Measurements from ENCODE around the gene MDFIC. TPM values are rescaled to one million over a fixed set of nuclear protein-coding genes. Genes with fewer than 3 reads are reported as not detected.

The MDFIC gene
- total RNA-seq, 3 donors from 2014 or later: 10.4 to 29.5 (median 13.0) TPM

- Histone ChIP-seq H3K4me3 (no peak overlapping the region), H3K9me3 (no peaks in the 10 kb centered on the region), H3K36me3 (ENCODE audit: low read depth) (no peaks in the 10 kb centered on the region), H3K4me1 (ENCODE audit: low read depth) (no peaks in the 10 kb centered on the region)
- DNase-seq (no peak), ATAC-seq (no peak)
- no peak for TF ChIP-seq CTCF (IDR thresholded peaks at IDR 0.05)
- intact Hi-C loops (cut with DNase I, micrococcal nuclease): no loop called here
Measured at GRCh38 chr7:114952296-114952695, 30.4 kb downstream of the MDFIC start.

GRCh38 chr7:114953724-114954123 is 31.8 kb downstream of the MDFIC start:
- TF ChIP-seq CTCF (IDR thresholded peaks at IDR 0.05): no peak
- no peaks in the 10 kb centered on the region for H3K9me3 ChIP-seq
- DNase-seq (no peak), ATAC-seq (no peak)
- H3K4me3 ChIP-seq: no peak overlapping the region
- intact Hi-C loops (cut with DNase I, micrococcal nuclease): no loop called here
- no peaks in the 10 kb centered on the region for H3K4me1 ChIP-seq (ENCODE audit: low read depth)
- no peaks in the 10 kb centered on the region for H3K36me3 ChIP-seq (ENCODE audit: low read depth)

GRCh38 chr7:114956702-114957101 is 34.8 kb downstream of the MDFIC start:
- Histone ChIP-seq H3K4me1 (ENCODE audit: low read depth) (no peaks in the 10 kb centered on the region), H3K9me3 (no peaks in the 10 kb centered on the region), H3K4me3 (no peak overlapping the region), H3K36me3 (ENCODE audit: low read depth) (no peaks in the 10 kb centered on the region)
- DNase-seq (no peak), ATAC-seq (no peak)
- intact Hi-C loops (cut with DNase I, micrococcal nuclease): no loop called here
- no peak for TF ChIP-seq CTCF (IDR thresholded peaks at IDR 0.05)

GRCh38 chr7:114957444-114957843 is 35.5 kb downstream of the MDFIC start:
- Histone ChIP-seq H3K36me3 (ENCODE audit: low read depth) (no peaks in the 10 kb centered on the region), H3K4me1 (ENCODE audit: low read depth) (no peaks in the 10 kb centered on the region), H3K9me3 (no peaks in the 10 kb centered on the region), H3K4me3 (no peak overlapping the region)
- ATAC-seq (no peak), DNase-seq (no peak)
- no peak for TF ChIP-seq CTCF (IDR thresholded peaks at IDR 0.05)
- intact Hi-C loops (cut with DNase I, micrococcal nuclease): no loop called here

- intact Hi-C loops (cut with DNase I, micrococcal nuclease): no loop called here
- no peak for DNase-seq
- no peak for TF ChIP-seq CTCF (IDR thresholded peaks at IDR 0.05)
- no peak overlapping the region for H3K4me3 ChIP-seq
- ATAC-seq: no peak
- H3K36me3 ChIP-seq (ENCODE audit: low read depth): no peaks in the 10 kb centered on the region
- no peaks in the 10 kb centered on the region for H3K9me3 ChIP-seq
- H3K4me1 ChIP-seq (ENCODE audit: low read depth): no peaks in the 10 kb centered on the region
Measured at GRCh38 chr7:114959931-114960330, 38.0 kb downstream of the MDFIC start.

- Histone ChIP-seq H3K9me3 (no peaks in the 10 kb centered on the region), H3K4me3 (no peak overlapping the region), H3K36me3 (ENCODE audit: low read depth) (no peaks in the 10 kb centered on the region), H3K4me1 (ENCODE audit: low read depth) (no peaks in the 10 kb centered on the region)
- TF ChIP-seq CTCF (IDR thresholded peaks at IDR 0.05): no peak
- DNase-seq (no peak), ATAC-seq (no peak)
- intact Hi-C loops (cut with DNase I, micrococcal nuclease): no loop called here
Measured at GRCh38 chr7:114962441-114962840, 40.5 kb downstream of the MDFIC start.
